Psoas muscle (tissue), 8 donors: ENCODE data around the gene MYLK4. TPM values are rescaled to one million over a fixed set of nuclear protein-coding genes. Genes with fewer than 3 reads are reported as not detected.

Experiments
- ATAC-seq, 4 donors: fragments of 200-7000 bp; cut with Tn5 transposase; one replicate each; pipeline ENCODE4 v1.9.1; 2020; ENCODE audit warnings: moderate library complexity in 3 of 4, mild to moderate bottlenecking in 2 of 4
- DNase-seq, 2 donors: peaks; one replicate each; pipeline ENCODE4 v3.0.0-alpha.2; 2020
- H3K27ac ChIP-seq: fragments of 200-600 bp; one replicate; pipeline ENCODE4 v1.8.0; 2022
- H3K27me3 ChIP-seq, 3 donors: fragments of 200-600 bp in 1 of 3; one replicate each; pipeline versions ENCODE4 v1.6.1 to v1.8.0; 2013 to 2022; ENCODE audit warnings: low read length in 2 of 3, mild to moderate bottlenecking in 2 of 3, moderate library complexity in 1 of 3; ENCODE audit not compliant: insufficient read depth in 3 of 3
- H3K36me3 ChIP-seq, 2 donors: fragments of 200-600 bp in 1 of 2; one replicate each; pipeline versions ENCODE4 v1.6.1 to v1.8.0; 2013 to 2022; ENCODE audit warnings: low read depth in 1 of 2, mild to moderate bottlenecking in 1 of 2, moderate library complexity in 1 of 2; ENCODE audit not compliant: insufficient read depth in 1 of 2
- H3K4me1 ChIP-seq: fragments of 200-600 bp; one replicate; pipeline ENCODE4 v1.8.0; 2022
- H3K4me3 ChIP-seq: fragments of 200-600 bp; one replicate; pipeline ENCODE4 v1.8.0; 2022; ENCODE audit warnings: mild to moderate bottlenecking
- H3K9me3 ChIP-seq: fragments of 200-600 bp; one replicate; pipeline ENCODE4 v1.8.0; 2022
- CTCF ChIP-seq: fragments of 200-600 bp; IDR thresholded peaks from one replicate; pipeline ENCODE4 v1.8.0; 2022; ENCODE audit warnings: antibody characterized with exemption
- WGBS, 3 donors: extraction: QIAGEN DNeasy Blood & Tissue Kit; methylation state at CpG; one replicate each; pipeline versions ENCODE4 v1.1.6 to v1.1.7; 2013; 5-methylcytosine and 5-hydroxymethylcytosine counted together
- intact Hi-C, 2 donors: fragments of 100-400 bp; cut with DNase I; formaldehyde crosslinking; loops; one replicate each; pipeline versions ENCODE4 v1.11.0 to v1.14.2; 2022
- polyA plus RNA-seq, 3 donors: library from polyadenylated mRNA; stranded (reverse); fragments of 200-250 nt; gene quantifications; one replicate each; pipeline ENCODE4 v1.2.3, GENCODE V29; 2013
- total RNA-seq, 4 donors: library from RNA; stranded (reverse); fragmentation: NEBNext Ultra II Directional in 2 of 4; extraction: Animal tissue kit (Norgen Biotek cat#: 25700) in 2 of 4; gene quantifications; one replicate each; pipeline versions ENCODE4 v1.2.1 to v1.2.4, GENCODE V29; 2021 to 2023
- donor health status: healthy with polysubstance abuse.
- donor health status: DM: no; HTN: no; CAD: no; lungs with moderate emphysema.
- donor health status: Bipolar disorder and iron deficiency.
- donor health status: healthy.
- donor health status: DM: yes; HTN: yes; CAD: no.
- donor health status: DM: no; HTN: no; CAD: no.
- donor health status: DM: no; HTN: no; CAD: no.
- donor health status: DM: yes; HTN: yes; CAD: no.

The MYLK4 gene
- total and polyA plus RNA-seq, 7 donors: 0.09 to 143 (median 2.9) TPM

- Histone ChIP-seq H3K4me1 (peaks cover 2% of the 10 kb centered on the region), H3K36me3 (no peaks in the 10 kb centered on the region), H3K27me3 (no peaks in the 10 kb centered on the region), H3K4me3 (no peak overlapping the region), H3K9me3 (no peaks in the 10 kb centered on the region), H3K27ac (no peak overlapping the region)
- no peak for TF ChIP-seq CTCF
- intact Hi-C loops: no loop called here
- DNase-seq (no peak), ATAC-seq (no peak)
- 84 to 93% (median 87%) methylated on average over 1 of the region's 1 CpG for WGBS, 3 donors
These were observed 99.2 kb downstream of the MYLK4 start for GRCh38 chr6:2651536-2651935.

GRCh38 chr6:2646346-2646745 is 104.4 kb downstream of the MYLK4 start:
- TF ChIP-seq CTCF: no peak
- H3K27ac ChIP-seq: no peak overlapping the region
- WGBS, 3 donors: 93 to 94% (median 93%) methylated on average over 3 of the region's 3 CpGs
- H3K27me3 ChIP-seq: no peaks in the 10 kb centered on the region
- H3K9me3 ChIP-seq: no peaks in the 10 kb centered on the region
- H3K36me3 ChIP-seq: no peaks in the 10 kb centered on the region
- no peak overlapping the region for H3K4me3 ChIP-seq
- DNase-seq: no peak
- intact Hi-C loops: no loop called here
- ATAC-seq: no peak
- no peaks in the 10 kb centered on the region for H3K4me1 ChIP-seq

GRCh38 chr6:2643935-2644539 is 106.7 kb downstream of the MYLK4 start:
- intact Hi-C loops: no loop called here
- no peak for ATAC-seq
- Histone ChIP-seq H3K4me1 (no peaks in the 10 kb centered on the region), H3K36me3 (no peaks in the 10 kb centered on the region), H3K27ac (no peak overlapping the region), H3K9me3 (no peaks in the 10 kb centered on the region), H3K27me3 (no peaks in the 10 kb centered on the region), H3K4me3 (no peak overlapping the region)
- DNase-seq: no peak
- TF ChIP-seq CTCF: no peak
- 84 to 88% (median 87%) methylated on average over 5 of the region's 5 CpGs for WGBS, 3 donors

GRCh38 chr6:2643130-2643529 is 107.6 kb downstream of the MYLK4 start:
- H3K27ac ChIP-seq: no peak overlapping the region
- H3K4me3 ChIP-seq: no peak overlapping the region
- no peaks in the 10 kb centered on the region for H3K27me3 ChIP-seq
- H3K4me1 ChIP-seq: no peaks in the 10 kb centered on the region
- no peak for ATAC-seq
- 77 to 84% (median 83%) methylated on average over 2 of the region's 2 CpGs for WGBS, 3 donors
- H3K9me3 ChIP-seq: no peaks in the 10 kb centered on the region
- no peak for DNase-seq
- no peaks in the 10 kb centered on the region for H3K36me3 ChIP-seq
- intact Hi-C loops: no loop called here
- TF ChIP-seq CTCF: no peak
